Bone marrow (tissue), 2 donors: ENCODE measurements around the gene GMDS.

ENCODE experiments used
- DNase-seq, 2 donors: peaks; one replicate each; lab custom pipeline; 2025; lab: John Stamatoyannopoulos, UW

GMDS gene

DNA sequence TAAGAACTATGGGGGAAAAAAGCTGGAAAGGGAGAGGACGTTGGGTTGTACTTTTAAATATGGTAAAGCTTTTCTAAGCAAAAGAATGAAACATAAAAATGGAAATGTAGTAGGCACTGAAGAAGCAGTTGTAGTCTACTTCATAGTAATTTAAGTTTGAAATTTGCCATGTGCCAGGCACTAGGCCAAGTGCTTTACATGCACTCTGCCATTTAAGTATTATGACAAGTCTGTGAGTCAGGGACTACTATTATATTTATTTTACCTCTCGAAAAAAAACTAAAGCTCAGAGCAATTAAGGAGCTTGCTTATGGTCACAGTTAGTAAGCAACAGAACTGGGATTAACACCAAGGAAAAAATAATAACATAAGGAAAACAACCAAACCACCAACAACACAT lies 257.8 kb downstream of the GMDS start:
- DNase-seq: no peak

DNA sequence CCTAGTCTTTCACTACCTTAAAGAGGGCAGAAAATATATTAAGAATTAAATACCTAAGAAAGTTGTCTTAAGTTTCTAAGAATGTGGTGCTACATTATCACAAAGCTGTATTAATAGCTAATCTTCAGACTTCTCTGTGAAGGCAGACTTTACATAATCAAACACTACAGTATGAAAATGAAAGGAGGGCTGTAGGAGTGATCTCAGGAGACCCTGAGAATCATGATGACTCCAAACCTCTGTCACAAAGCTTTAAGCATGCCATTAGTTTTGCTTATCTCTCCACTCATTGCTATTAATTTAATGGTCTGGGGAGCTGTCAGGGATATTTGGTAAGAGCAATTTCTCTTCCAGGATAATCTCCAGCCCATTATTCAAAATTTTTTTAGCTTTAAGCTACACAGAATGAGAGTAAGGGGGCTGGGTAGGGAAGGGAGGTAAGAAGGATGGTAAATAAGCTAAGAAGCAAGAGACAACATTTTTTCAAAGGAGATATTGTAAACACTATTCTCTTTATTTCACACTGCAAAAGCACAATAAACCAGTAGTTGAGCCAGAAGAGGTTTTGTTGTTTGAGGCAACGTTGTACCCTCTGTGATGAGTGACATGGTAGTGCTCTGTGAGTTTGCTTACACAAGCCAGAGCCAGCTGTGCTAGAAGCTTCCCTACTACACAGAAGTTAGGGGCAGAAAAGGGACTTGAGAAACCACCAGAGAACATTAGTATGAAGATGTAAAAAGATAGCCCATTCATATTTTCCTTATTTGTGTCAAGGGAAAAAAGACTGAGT lies 258.8 kb downstream of the GMDS start:
- DNase-seq: no peak

GRCh38 chr6:1984346-1984994 lies 260.9 kb downstream of the GMDS start:
- no peak for DNase-seq

DNA sequence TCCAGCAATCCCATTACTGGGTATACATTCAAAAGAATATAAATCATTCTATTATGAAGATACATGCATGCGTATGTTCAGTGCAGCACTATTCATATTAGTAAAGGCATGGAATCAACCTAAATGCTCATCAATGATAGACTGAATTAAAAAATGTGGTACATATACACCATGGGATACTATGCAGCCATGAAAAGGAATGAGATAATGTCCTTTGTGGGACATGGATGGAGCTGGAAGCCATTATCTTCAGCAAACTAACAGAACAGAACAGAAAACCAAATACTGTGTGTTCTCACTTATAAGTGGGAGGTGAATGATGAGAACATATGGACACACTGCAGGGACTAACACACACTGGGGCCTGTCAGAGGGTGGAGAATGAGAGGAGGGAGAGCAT lies 261.6 kb downstream of the GMDS start:
- no peak for DNase-seq

GRCh38 chr6:1972962-1973361 lies 272.4 kb downstream of the GMDS start:
- DNase-seq: no peak

DNA sequence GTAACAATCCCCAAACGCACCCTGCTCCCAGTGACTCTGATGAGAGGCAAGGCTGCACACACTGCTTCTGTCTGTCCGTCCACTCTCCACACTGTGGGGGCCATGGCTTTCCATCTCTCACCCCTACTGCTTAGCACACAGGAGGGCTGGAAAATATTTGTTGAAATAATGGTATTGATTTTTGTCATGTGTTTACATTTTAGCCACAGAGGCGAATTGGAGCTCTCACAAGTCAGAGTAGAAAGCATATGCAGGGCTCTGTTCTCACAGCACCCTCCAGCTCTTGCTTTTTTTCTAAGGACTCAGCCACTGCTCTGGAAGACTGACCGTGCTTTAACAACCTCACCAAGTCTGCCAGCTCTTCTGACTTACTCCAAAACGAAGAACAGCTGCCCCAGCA lies 273.8 kb downstream of the GMDS start:
- DNase-seq: no peak

DNA sequence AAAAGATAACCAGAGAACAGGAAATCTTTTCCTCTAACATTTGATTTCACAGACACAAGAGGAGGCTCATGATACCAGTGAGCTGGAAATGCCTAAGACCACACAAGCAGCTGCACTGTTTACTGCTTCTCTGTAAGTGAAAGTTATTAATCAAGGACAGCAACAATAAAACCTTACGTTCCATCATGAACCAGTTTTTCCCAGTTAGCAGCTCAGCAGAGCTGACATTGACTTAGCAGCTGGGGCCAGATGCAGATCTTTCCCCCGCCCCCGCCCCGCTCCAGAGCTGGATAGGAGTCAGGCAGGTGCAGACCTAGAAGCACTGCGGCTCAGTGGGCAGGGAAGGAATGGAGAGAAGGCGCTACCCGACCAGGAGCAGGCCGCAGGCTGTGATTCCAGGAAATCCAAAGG lies 275.2 kb downstream of the GMDS start:
- no peak for DNase-seq

DNA sequence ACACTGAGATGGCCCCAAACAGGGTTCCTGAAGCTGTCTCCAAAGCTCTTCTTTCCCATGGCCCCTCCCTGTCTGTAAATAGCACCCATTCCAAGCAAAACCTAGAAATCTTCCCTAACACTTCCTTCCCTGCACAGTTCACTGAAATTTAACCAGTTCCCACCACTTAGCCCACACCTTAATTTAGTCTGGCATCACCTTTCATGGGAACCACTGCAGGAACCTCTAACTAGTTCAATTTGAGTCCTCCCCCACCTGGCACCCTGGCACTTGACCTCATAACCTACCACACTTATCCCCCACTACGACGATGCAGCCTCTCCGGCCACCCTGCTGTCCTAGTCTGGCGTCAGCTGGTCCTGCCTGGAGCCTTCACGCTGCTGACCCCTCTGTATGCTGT lies 278.7 kb downstream of the GMDS start:
- no peak for DNase-seq

- DNase-seq: no peak
These were observed 279.7 kb downstream of the GMDS start for GRCh38 chr6:1965596-1966224.

GRCh38 chr6:1963596-1963995 lies 281.8 kb downstream of the GMDS start:
- DNase-seq: no peak

DNA sequence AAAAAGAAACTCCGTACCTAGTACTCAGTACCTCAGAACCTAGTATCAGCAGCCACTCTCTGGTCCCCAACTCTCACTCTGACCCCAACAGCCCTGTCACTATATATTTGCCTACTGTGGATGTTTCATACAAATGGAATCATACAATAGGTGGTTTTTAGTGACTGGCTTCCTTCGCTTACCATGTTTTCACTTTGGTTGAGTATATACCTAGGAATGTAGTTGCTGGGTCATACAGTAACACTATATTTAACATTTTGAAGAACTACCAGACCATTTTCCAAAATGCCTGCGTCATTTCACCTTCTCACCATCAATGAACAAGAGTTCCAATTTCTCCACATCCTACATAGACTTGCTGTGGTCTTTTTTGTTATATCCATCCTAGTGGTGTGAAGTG lies 283.2 kb downstream of the GMDS start:
- DNase-seq: no peak

DNA sequence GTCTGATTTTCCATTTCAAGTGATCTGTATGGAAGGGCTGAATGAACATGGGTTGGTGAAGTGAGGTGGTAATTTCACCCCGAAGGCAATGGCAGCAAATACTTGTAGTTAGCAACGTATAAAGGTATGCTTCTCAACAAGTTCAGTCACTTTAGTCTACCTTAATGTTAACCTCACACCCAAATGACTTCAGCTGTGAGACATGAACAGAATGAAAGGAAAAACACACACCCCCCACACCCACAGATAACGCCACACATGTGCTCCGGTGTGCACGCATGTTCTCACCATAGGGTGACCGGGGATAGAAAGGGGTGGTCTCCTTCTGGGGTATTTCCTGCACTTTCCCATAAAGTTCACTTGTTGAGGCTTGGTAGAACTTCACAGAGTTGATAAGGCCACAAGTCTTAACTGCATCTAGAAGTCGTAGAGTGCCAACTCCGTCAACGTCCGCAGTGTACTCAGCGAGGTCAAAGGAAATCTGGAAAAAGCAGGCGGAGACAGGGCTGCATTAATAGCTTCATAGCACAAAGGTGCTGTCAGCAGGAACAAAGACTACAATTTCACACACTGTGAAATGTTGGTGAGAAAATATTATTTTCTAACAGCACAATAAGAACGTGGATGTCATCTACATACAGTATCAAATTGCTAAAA lies 284.8 kb downstream of the GMDS start:
- DNase-seq: no peak

GRCh38 chr6:1958257-1958656 lies 287.1 kb downstream of the GMDS start:
- no peak for DNase-seq

GRCh38 chr6:1957746-1958145 lies 287.7 kb downstream of the GMDS start:
- DNase-seq: no peak

DNA sequence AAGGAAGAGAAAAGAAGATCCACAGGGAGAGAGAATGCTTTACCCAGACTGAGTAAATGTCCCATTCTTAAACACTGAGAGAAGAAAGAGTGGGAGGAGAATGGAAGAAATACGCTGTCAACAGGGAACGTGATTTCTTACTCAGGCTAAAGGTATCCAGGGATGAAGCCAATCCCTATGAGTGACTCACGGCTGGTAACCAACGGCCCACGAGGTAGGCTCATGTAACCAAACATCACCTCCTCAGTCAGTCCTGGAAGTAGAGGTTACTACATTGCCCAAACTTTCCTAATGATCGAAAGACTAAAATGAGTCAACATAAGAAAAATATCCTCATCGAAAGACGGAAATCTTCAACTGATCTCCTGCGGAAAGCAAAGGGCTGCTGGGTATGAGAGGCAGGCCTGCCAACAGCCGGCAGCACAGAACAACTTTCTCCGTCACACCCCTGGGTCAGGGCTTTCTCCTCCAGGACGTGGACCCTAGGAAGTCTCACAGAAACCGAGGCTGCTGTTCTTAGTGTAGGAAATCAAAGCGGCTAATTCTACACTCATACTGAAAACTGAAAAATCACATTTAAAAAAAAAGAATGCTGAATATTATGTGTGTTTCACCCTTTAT lies 292.6 kb downstream of the GMDS start:
- DNase-seq: no peak

DNA sequence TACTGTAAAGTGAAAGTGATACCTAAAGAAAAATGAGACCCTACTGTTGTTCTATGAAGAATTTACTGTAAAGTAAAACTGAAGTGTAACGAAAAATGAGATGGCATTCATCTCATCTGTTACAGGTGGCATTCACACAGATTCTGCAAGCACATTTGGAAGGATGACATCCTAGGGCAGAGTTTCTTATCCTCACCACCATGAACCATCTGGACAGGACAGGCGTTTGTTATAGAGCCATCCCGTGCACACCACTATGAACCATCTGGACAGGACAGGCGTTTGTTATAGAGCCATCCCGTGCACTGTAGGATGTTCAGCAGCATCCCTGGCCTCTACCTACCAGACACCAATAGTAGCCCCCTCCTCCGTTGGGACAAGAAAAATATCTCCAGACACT lies 294.8 kb downstream of the GMDS start:
- no peak for DNase-seq

- no peak for DNase-seq
These were observed 295.9 kb downstream of the GMDS start for GRCh38 chr6:1949538-1949937.

DNA sequence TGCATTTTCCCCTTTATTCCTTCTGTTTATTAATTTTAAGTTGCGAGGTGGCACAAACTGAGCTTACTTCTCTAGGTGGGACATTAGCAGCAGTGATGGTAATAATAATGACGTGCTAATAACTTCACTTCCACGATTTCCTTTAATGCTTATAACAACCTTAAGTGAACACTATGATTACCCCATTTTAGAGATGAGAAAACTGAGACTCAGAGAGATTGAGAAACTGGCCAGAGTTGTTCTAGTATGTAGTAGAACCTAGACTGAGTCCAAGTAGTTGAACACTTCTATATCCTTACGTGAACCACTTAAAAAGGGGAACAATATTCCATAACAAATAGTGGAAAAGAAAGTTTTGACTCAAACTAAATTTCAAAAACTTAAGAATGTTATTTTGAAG lies 297.5 kb downstream of the GMDS start:
- DNase-seq: no peak

DNA sequence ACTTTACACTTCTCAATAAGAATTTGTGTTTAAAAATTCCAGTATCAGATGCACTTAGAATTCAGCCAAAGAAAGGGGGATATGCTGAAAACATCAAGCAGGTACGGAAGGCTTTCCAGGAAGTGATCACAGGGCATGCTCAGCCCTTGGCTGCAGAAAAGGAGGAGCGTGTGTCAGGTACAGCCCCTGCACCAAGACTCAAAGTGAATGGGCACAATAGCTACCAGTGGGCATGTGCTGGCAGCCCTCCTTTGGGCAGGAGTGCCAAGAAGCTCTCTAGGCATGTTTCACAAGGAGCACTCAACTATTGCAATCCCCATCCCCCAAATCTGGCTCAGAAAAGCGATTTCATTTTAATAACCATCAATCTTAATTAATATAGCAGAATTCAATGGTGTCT lies 298.8 kb downstream of the GMDS start:
- DNase-seq: no peak

DNA sequence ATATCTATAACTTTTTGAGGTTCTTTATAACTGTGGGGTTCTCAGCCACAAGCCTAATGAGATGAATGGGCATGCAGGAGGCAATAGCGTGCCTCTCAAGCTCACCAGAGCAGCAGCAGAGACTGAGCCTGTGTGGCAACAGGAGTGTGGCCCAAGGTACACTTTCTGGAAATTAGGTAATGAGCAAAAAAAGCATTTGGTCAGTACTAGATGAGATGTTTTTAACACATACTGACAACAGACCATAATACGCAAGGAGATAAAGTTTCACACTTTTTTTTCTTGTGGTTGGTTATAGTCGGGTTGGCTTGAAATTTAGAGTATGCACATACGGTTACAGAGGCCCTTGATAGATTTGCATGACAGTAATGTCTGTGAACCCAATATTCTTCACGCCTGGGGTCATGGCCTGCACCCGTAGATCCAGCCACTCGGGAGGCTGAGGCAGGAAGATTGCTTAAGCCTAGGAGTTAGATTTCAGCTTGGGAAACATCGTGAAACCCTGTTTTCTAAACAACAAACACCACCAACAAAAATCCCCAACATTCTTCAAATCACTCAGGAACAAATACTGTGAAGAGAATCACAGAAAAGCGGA lies 300.1 kb downstream of the GMDS start:
- no peak for DNase-seq

- DNase-seq: no peak
These were observed 302.6 kb downstream of the GMDS start for GRCh38 chr6:1942834-1943233.

DNA sequence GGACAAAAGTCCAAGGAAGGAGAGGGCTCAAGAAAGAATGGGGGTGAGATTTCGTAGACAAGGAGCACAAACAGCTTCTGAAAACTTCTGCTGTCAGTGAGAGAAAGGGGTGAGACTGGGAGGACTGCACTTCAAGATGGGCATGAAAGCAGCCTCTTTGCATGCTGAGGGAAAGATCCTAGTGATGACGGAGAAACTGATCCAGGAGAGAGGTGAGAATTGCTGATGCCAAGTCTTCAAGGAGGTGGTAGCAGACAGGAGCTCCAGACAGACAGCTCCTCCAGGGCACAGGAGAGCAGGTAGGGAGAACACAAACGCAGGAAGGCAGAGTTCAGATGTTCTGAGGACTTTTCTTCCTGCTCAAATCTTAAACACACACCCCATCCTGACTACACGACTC lies 303.9 kb downstream of the GMDS start:
- DNase-seq: no peak
